Psoas muscle (tissue), 8 donors: ENCODE results near the gene TMEM51. TPM values are rescaled to one million over a fixed set of nuclear protein-coding genes. Genes with fewer than 3 reads are reported as not detected.

Experiments
- ATAC-seq, 4 donors: fragments of 200-7000 bp; cut with Tn5 transposase; one replicate each; pipeline ENCODE4 v1.9.1; 2020; ENCODE audit warnings: moderate library complexity in 3 of 4, mild to moderate bottlenecking in 2 of 4
- DNase-seq, 2 donors: peaks; one replicate each; pipeline ENCODE4 v3.0.0-alpha.2; 2020
- H3K27ac ChIP-seq: fragments of 200-600 bp; one replicate; pipeline ENCODE4 v1.8.0; 2022
- H3K27me3 ChIP-seq, 3 donors: fragments of 200-600 bp in 1 of 3; one replicate each; pipeline versions ENCODE4 v1.6.1 to v1.8.0; 2013 to 2022; ENCODE audit warnings: low read length in 2 of 3, mild to moderate bottlenecking in 2 of 3, moderate library complexity in 1 of 3; ENCODE audit not compliant: insufficient read depth in 3 of 3
- H3K36me3 ChIP-seq, 2 donors: fragments of 200-600 bp in 1 of 2; one replicate each; pipeline versions ENCODE4 v1.6.1 to v1.8.0; 2013 to 2022; ENCODE audit warnings: low read depth in 1 of 2, mild to moderate bottlenecking in 1 of 2, moderate library complexity in 1 of 2; ENCODE audit not compliant: insufficient read depth in 1 of 2
- H3K4me1 ChIP-seq: fragments of 200-600 bp; one replicate; pipeline ENCODE4 v1.8.0; 2022
- H3K4me3 ChIP-seq: fragments of 200-600 bp; one replicate; pipeline ENCODE4 v1.8.0; 2022; ENCODE audit warnings: mild to moderate bottlenecking
- H3K9me3 ChIP-seq: fragments of 200-600 bp; one replicate; pipeline ENCODE4 v1.8.0; 2022
- CTCF ChIP-seq: fragments of 200-600 bp; IDR thresholded peaks from one replicate; pipeline ENCODE4 v1.8.0; 2022; ENCODE audit warnings: antibody characterized with exemption
- WGBS, 3 donors: extraction: QIAGEN DNeasy Blood & Tissue Kit; methylation state at CpG; one replicate each; pipeline versions ENCODE4 v1.1.6 to v1.1.7; 2013; 5-methylcytosine and 5-hydroxymethylcytosine counted together
- intact Hi-C, 2 donors: fragments of 100-400 bp; cut with DNase I; formaldehyde crosslinking; loops; one replicate each; pipeline versions ENCODE4 v1.11.0 to v1.14.2; 2022
- polyA plus RNA-seq, 3 donors: library from polyadenylated mRNA; stranded (reverse); fragments of 200-250 nt; gene quantifications; one replicate each; pipeline ENCODE4 v1.2.3, GENCODE V29; 2013
- total RNA-seq, 4 donors: library from RNA; stranded (reverse); fragmentation: NEBNext Ultra II Directional in 2 of 4; extraction: Animal tissue kit (Norgen Biotek cat#: 25700) in 2 of 4; gene quantifications; one replicate each; pipeline versions ENCODE4 v1.2.1 to v1.2.4, GENCODE V29; 2021 to 2023
- donor health status: healthy with polysubstance abuse.
- donor health status: DM: no; HTN: no; CAD: no; lungs with moderate emphysema.
- donor health status: Bipolar disorder and iron deficiency.
- donor health status: healthy.
- donor health status: DM: yes; HTN: yes; CAD: no.
- donor health status: DM: no; HTN: no; CAD: no.
- donor health status: DM: no; HTN: no; CAD: no.
- donor health status: DM: yes; HTN: yes; CAD: no.

Gene TMEM51
- total and polyA plus RNA-seq, 7 donors = 0.67 to 1.7 (median 0.97) TPM

- ATAC-seq (no peak), DNase-seq (peak in 1 of 2 donors; percentile 6)
- Histone ChIP-seq H3K36me3 (no peaks in the 10 kb centered on the region), H3K27ac (no peak overlapping the region), H3K9me3 (no peaks in the 10 kb centered on the region), H3K4me1 (no peaks in the 10 kb centered on the region), H3K4me3 (no peak overlapping the region), H3K27me3 (peaks cover 0 to 4% (median 0%) of the 10 kb centered on the region in 3 donors)
- no peak for TF ChIP-seq CTCF
- WGBS, 3 donors = 70% methylated on average over 6 of the region's 6 CpGs
- intact Hi-C loops = no loop called here
These were observed 65.0 kb downstream of the TMEM51 start for GRCh38 chr1:15218287-15219279.

GRCh38 chr1:15219280-15220023, 65.9 kb downstream of the TMEM51 start:
- H3K27me3 ChIP-seq = peaks cover 0 to 4% (median 0%) of the 10 kb centered on the region in 3 donors
- intact Hi-C loops = no loop called here
- H3K36me3 ChIP-seq = no peaks in the 10 kb centered on the region
- no peaks in the 10 kb centered on the region for H3K9me3 ChIP-seq
- DNase-seq (peak in 1 of 2 donors; percentile 15), ATAC-seq (no peak)
- WGBS, 3 donors = 93 to 98% (median 94%) methylated on average over 22 of the region's 22 CpGs
- no peak overlapping the region for H3K4me3 ChIP-seq
- H3K4me1 ChIP-seq = no peaks in the 10 kb centered on the region
- TF ChIP-seq CTCF = no peak
- no peak overlapping the region for H3K27ac ChIP-seq

- H3K4me3 ChIP-seq = no peak overlapping the region
- no peak for ATAC-seq
- no peak overlapping the region for H3K27ac ChIP-seq
- WGBS, 3 donors = 86 to 93% (median 93%) methylated on average over 12 of the region's 12 CpGs
- peaks cover 0 to 4% (median 0%) of the 10 kb centered on the region in 3 donors for H3K27me3 ChIP-seq
- DNase-seq = no peak
- no peaks in the 10 kb centered on the region for H3K4me1 ChIP-seq
- intact Hi-C loops = no loop called here
- TF ChIP-seq CTCF = no peak
- H3K36me3 ChIP-seq = no peaks in the 10 kb centered on the region
- H3K9me3 ChIP-seq = no peaks in the 10 kb centered on the region
These were observed 66.5 kb downstream of the TMEM51 start for GRCh38 chr1:15220024-15220392.

- 73 to 80% (median 79%) methylated on average over 7 of the region's 7 CpGs for WGBS, 3 donors
- DNase-seq (no peak), ATAC-seq (no peak)
- Histone ChIP-seq H3K9me3 (no peaks in the 10 kb centered on the region), H3K4me1 (no peaks in the 10 kb centered on the region), H3K27me3 (peaks cover 0 to 4% (median 0%) of the 10 kb centered on the region in 3 donors), H3K36me3 (no peaks in the 10 kb centered on the region), H3K27ac (no peak overlapping the region), H3K4me3 (no peak overlapping the region)
- intact Hi-C loops = no loop called here
- no peak for TF ChIP-seq CTCF
These were observed 67.4 kb downstream of the TMEM51 start for GRCh38 chr1:15220825-15221431.
